HL-60/S4 treated with retinoic acid at 250 ng/mL for 4 days and 3 days (cell line): ENCODE measurements around the gene TMEM88.

ENCODE experiments used
- in situ Hi-C: fragments of 300-500 bp; cut with MboI; formaldehyde crosslinking; loops from 2 replicates; pipeline ENCODE4 v1.7.0; 2022; ENCODE audit warnings: low sequenced_read_pairs

Gene TMEM88

DNA sequence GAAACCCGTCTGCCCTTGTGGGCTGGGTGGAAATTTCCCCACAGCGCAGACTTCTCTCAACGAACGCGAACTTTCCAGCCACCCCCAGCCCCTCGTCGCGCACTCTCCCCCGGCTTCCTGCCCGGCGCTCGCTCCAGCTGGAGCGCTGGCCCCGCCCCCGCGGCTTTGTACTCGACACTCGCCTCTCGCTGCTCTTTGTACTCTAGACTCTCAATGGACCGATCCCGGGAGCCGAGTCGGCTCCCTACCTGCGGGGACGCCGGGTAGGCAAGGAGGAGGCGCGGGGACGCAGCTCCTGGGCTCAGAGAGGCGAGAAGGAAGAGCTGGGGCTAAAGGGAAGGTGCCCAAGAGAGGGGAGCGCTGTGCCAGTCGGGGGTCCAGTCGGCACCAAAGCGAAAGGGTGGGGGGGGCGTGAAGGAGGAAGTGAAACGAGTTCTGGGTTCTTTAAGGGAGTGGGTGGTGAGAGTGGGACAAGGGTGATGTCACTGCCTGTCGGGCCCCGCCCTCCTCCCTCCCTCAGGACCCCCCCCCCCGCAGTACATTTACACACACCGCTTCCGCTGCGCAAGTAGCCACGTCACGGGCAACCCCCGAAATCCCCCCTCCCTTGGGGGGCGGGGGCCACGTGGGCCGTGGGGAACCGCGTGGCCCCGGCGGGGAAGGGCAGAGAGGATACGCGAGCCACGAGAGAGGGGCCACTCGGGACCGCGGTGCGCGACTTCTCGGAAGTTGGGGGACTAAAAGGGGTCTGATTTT, 11.2 kb upstream of the TMEM88 start:
- in situ Hi-C loops = no loop called here

DNA sequence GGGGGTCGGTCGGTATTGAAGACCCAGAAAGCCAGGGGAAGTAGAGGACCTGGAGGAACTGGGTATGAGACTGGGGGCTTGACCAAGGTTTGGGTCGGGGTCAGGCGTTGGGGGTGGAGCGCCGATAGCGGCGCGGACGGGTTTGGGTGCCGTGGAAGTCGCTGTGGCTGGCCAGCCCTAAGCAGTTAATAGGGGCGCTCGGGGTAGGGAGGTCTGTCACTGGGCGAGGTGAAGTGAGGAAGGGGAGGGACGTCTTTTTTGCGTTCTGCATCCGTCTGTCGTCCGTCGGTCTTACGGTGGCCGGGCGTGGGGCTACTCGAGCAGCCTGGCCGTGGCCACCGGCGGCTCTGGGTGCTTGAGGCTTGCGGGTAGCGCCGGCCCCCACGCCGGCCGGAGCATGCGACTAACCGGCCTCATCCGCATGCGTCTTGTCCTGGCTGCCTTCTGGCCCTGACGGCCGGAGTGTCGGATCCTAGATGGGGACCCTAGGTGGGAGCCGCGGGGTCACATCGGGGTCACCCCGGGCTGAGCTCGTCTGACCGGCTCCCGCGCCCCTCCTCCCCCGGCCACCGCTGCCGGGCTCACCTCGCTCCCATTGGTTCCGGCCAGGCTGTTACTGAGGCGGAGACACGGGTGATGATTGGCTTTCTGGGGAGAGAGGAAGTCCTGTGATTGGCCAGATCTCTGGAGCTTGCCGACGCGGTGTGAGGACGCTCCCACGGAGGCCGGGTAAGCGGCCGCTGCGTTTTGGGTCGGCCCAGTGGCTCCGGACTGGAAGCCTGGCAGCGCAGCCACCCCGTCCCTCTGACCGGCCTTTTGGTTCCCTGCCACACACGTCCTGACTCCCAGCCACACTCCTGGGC, 10.3 kb upstream of the TMEM88 start:
- in situ Hi-C loops = no loop called here

DNA sequence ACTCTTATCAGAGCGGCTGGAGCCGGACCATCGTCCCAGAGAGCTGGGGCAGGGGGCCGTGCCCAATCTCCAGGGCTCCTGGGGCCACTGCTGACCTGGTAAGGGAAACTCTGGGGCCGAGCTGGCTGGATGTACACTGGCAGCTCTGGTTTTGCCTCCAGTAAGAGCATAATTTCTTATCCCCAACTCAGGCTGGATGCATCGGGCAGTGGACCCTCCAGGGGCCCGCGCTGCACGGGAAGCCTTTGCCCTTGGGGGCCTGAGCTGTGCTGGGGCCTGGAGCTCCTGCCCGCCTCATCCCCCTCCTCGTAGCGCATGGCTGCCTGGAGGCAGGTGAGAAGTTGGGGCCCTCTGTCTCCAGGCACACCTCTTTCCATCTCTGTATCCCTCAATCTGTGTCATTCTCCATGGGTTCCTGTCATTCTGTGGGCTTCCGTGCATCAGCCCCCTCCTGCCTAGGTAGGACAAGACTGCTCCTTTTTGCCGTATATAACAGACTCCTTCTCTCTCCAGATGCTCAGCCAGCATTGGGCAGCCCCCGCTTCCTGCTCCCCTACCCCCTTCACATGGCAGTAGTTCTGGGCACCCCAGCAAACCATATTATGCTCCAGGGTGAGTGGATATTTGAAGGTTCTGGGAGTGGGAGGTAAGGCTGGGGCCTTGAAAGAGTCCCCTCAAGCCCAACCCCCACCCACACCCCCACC, 9.4 kb upstream of the TMEM88 start:
- in situ Hi-C loops = no loop called here

DNA sequence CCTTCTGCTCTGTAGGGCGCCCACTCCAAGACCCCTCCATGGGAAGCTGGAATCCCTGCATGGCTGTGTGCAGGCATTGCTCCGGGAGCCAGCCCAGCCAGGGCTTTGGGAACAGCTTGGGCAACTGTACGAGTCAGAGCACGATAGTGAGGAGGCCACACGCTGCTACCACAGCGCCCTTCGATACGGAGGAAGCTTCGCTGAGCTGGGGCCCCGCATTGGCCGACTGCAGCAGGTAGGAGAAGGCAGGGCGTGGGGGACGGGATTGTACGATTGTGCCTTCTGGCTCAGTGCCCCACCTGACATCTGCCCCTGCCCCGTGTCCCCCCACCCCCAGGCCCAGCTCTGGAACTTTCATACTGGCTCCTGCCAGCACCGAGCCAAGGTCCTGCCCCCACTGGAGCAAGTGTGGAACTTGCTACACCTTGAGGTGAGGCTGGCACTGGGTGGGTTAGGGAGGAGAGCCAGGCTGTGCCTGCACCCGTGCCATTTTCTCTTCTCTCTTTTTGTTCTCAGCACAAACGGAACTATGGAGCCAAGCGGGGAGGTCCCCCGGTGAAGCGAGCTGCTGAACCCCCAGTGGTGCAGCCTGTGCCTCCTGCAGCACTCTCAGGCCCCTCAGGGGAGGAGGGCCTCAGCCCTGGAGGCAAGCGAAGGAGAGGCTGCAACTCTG, 8.7 kb upstream of the TMEM88 start:
- in situ Hi-C loops = no loop called here

DNA sequence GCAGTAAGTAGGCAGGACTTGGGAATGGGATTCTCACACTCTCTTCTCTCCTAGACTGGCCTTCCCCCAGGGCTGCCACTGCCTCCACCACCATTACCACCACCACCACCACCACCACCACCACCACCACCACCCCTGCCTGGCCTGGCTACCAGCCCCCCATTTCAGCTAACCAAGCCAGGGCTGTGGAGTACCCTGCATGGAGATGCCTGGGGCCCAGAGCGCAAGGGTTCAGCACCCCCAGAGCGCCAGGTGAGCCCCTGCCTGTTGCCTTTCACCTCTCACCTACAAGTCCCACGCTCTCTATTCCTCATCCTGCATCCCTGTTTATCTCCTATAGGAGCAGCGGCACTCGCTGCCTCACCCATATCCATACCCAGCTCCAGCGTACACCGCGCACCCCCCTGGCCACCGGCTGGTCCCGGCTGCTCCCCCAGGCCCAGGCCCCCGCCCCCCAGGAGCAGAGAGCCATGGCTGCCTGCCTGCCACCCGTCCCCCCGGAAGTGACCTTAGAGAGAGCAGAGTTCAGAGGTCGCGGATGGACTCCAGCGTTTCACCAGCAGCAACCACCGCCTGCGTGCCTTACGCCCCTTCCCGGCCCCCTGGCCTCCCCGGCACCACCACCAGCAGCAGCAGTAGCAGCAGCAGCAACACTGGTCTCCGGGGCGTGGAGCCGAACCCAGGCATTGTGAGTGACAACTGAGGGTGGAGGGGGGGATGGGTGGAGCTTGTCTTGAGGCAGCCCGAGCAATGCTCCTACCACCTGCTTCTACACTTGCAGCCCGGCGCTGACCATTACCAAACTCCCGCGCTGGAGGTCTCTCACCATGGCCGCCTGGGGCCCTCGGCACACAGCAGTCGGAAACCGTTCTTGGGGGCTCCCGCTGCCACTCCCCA, 7.9 kb upstream of the TMEM88 start:
- in situ Hi-C loops = no loop called here

DNA sequence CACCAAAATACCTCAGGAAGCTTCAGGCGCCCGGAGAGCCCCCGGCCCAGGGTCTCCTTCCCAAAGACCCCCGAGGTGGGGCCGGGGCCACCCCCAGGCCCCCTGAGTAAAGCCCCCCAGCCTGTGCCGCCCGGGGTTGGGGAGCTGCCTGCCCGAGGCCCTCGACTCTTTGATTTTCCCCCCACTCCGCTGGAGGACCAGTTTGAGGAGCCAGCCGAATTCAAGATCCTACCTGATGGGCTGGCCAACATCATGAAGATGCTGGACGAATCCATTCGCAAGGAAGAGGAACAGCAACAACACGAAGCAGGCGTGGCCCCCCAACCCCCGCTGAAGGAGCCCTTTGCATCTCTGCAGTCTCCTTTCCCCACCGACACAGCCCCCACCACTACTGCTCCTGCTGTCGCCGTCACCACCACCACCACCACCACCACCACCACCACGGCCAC, 6.7 kb upstream of the TMEM88 start:
- in situ Hi-C loops = no loop called here

DNA sequence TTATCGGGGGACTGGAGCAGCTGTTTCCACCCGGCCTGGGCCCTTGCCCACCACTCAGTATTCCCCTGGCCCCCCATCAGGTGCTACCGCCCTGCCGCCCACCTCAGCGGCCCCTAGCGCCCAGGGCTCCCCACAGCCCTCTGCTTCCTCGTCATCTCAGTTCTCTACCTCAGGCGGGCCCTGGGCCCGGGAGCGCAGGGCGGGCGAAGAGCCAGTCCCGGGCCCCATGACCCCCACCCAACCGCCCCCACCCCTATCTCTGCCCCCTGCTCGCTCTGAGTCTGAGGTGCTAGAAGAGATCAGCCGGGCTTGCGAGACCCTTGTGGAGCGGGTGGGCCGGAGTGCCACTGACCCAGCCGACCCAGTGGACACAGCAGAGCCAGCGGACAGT, 6.1 kb upstream of the TMEM88 start:
- in situ Hi-C loops = no loop called here

DNA sequence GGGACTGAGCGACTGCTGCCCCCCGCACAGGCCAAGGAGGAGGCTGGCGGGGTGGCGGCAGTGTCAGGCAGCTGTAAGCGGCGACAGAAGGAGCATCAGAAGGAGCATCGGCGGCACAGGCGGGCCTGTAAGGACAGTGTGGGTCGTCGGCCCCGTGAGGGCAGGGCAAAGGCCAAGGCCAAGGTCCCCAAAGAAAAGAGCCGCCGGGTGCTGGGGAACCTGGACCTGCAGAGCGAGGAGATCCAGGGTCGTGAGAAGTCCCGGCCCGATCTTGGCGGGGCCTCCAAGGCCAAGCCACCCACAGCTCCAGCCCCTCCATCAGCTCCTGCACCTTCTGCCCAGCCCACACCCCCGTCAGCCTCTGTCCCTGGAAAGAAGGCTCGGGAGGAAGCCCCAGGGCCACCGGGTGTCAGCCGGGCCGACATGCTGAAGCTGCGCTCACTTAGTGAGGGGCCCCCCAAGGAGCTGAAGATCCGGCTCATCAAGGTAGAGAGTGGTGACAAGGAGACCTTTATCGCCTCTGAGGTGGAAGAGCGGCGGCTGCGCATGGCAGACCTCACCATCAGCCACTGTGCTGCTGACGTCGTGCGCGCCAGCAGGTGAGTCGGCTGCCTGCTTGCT, 5.6 kb upstream of the TMEM88 start:
- in situ Hi-C loops = no loop called here

DNA sequence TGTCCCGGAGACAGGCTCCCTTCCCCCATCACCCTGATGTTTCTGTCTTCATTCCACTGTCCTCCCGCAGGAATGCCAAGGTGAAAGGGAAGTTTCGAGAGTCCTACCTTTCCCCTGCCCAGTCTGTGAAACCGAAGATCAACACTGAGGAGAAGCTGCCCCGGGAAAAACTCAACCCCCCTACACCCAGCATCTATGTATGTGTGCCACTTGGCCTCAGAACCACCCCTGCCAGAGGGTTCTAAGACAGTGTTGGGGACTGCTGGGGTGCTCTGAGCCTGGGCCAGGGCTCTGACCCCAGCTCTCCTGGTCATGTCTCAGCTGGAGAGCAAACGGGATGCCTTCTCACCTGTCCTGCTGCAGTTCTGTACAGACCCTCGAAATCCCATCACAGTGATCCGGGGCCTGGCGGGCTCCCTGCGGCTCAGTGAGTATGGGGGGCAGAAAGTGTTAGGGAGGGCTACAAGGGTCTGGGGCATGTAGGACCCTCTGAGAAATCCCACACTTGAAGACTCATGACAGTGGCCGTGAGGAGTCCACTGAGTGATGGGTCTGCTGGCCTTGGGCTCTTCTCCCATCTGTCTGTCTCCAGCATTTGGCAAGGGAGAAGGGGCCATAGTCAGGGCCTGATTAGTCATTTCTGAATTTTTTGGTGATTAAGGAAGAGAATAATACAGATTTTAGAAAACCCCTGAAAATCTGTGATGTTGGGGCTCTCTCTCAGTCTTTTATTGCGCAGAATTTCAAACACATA, 4.9 kb upstream of the TMEM88 start:
- in situ Hi-C loops = no loop called here

DNA sequence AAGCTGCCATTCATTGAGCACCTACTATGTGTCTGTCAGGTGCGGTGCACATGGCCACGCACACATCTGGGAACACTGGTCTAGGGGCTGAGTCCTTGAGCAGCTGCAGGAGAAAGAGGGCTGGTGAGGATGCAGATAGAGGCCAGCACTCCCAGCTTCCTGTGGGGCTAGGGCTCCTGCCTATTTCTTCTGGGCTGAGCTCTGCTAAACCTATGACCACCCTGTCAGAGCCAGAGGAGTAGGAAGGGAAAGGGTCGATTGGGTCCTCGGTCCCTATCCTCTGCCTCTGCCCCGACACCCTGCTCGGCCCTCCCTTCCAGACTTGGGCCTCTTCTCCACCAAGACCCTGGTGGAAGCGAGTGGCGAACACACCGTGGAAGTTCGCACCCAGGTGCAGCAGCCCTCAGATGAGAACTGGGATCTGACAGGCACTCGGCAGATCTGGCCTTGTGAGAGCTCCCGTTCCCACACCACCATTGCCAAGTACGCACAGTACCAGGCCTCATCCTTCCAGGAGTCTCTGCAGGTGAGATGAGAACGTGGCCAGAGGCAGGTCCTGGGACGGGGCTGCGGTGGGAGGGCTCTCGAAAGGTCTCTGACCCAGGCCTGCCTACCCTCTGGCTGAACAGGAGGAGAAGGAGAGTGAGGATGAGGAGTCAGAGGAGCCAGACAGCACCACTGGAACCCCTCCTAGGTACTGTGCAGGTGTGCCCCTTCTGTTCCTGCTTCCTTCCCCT, 4.0 kb upstream of the TMEM88 start:
- in situ Hi-C loops = no loop called here

DNA sequence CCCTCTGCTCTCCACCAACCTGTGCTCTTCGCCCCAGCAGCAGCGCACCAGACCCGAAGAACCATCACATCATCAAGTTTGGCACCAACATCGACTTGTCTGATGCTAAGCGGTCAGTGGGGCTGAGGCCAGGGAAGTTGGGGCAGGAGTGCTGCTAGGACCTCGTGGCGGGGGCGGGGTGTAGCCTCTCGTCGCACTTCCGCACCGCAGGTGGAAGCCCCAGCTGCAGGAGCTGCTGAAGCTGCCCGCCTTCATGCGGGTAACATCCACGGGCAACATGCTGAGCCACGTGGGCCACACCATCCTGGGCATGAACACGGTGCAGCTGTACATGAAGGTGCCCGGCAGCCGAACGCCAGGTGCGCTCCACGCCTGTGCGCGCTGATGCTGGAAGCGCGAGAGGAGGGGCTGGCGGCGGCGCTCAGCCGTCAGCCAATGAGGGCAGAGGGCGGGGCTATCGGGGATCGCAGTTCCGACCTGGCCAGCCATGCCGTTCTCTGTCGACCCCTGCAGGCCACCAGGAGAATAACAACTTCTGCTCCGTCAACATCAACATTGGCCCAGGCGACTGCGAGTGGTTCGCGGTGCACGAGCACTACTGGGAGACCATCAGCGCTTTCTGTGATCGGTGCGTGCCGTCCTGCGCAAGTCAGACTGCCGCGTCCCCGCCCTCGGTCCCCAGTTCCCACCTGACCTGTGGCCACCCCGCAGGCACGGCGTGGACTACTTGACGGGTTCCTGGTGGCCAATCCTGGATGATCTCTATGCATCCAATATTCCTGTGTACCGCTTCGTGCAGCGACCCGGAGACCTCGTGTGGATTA, 3.2 kb upstream of the TMEM88 start:
- in situ Hi-C loops = no loop called here

DNA sequence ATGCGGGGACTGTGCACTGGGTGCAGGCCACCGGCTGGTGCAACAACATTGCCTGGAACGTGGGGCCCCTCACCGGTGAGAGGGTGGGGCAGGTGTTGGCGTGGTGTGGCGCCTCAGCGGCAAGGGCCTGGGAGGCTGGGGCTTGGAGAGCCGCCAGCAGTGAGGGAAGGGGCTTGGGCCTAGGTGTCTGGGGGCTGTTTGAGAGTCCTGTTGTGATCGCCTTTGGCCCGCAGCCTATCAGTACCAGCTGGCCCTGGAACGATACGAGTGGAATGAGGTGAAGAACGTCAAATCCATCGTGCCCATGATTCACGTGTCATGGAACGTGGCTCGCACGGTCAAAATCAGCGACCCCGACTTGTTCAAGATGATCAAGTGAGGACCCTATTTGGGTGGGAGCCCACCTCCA, 2.6 kb upstream of the TMEM88 start:
- in situ Hi-C loops = no loop called here

DNA sequence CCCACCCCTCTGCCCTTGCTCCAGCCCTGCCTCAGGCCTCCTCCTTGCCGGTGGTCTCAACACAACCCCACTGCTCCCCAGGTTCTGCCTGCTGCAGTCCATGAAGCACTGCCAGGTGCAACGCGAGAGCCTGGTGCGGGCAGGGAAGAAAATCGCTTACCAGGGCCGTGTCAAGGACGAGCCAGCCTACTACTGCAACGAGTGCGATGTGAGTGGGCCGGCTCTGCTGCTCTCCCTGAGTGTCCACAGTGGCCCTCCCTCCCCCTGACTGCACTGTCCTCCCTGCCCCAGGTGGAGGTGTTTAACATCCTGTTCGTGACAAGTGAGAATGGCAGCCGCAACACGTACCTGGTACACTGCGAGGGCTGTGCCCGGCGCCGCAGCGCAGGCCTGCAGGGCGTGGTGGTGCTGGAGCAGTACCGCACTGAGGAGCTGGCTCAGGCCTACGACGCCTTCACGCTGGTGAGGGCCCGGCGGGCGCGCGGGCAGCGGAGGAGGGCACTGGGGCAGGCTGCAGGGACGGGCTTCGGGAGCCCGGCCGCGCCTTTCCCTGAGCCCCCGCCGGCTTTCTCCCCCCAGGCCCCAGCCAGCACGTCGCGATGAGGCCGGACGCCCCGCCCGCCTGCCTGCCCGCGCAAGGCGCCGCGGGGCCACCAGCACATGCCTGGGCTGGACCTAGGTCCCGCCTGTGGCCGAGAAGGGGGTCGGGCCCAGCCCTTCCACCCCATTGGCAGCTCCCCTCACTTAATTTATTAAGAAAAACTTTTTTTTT, 1.8 kb upstream of the TMEM88 start:
- in situ Hi-C loops = no loop called here

DNA sequence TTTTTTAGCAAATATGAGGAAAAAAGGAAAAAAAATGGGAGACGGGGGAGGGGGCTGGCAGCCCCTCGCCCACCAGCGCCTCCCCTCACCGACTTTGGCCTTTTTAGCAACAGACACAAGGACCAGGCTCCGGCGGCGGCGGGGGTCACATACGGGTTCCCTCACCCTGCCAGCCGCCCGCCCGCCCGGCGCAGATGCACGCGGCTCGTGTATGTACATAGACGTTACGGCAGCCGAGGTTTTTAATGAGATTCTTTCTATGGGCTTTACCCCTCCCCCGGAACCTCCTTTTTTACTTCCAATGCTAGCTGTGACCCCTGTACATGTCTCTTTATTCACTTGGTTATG, 1.2 kb upstream of the TMEM88 start:
- in situ Hi-C loops = no loop called here

DNA sequence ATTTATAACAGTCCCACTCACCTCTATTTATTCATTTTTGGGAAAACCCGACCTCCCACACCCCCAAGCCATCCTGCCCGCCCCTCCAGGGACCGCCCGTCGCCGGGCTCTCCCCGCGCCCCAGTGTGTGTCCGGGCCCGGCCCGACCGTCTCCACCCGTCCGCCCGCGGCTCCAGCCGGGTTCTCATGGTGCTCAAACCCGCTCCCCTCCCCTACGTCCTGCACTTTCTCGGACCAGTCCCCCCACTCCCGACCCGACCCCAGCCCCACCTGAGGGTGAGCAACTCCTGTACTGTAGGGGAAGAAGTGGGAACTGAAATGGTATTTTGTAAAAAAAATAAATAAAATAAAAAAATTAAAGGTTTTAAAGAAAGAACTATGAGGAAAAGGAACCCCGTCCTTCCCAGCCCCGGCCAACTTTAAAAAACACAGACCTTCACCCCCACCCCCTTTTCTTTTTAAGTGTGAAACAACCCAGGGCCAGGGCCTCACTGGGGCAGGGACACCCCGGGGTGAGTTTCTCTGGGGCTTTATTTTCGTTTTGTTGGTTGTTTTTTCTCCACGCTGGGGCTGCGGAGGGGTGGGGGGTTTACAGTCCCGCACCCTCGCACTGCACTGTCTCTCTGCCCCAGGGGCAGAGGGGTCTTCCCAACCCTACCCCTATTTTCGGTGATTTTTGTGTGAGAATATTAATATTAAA, 638 bp upstream of the TMEM88 start:
- in situ Hi-C loops = no loop called here

DNA sequence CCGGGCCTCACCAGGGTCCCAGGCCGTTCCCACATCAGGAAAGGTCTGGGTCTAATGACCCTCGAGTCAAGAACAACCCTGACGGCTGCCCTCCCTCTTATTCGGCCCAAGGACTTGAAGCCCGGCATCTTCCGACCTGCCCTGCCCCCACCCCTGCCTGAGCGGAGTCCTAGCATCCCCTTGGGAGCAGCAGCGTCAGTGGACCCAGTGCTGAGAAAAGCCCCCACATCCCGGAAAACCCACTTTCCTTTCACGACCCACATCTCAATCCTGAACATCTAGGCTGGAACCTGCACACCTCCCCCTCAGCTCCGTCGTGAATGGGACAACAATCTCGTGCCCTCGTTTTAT, 769 bp downstream of the TMEM88 start:
- in situ Hi-C loops = no loop called here
